GM12878 (cell line): ENCODE results near the gene CAMK2N2. TPM values are rescaled to one million over a fixed set of nuclear protein-coding genes. Genes with fewer than 3 reads are reported as not detected.
A peak's percentile ranks its signal among the peaks of the same experiment; 100 is the strongest.

Experiments
- ATAC-seq: fragments of 200-7000 bp; cut with Tn5 transposase; 3 replicates; pipeline ENCODE4 v1.9.1; 2020; ENCODE audit warnings: mild to moderate bottlenecking, moderate library complexity
- BruUV-seq: library from RNA; stranded (reverse); fragments of 400-500 nt; replicated peaks from 2 replicates; lab custom pipeline; 2021; lab: Mats Ljungman, UMichigan
- CTCF ChIA-PET: fragments of 300-600 bp; sonication (Branson Sonifier 250); formaldehyde crosslinking; extraction: SDS; loops from one replicate; lab custom pipeline; 2021; ENCODE audit warnings: inconsistent platforms; lab: Yijun Ruan, JAX
- POLR2A ChIA-PET: fragments of 350-600 bp; formaldehyde crosslinking; extraction: SDS; loops from one replicate; lab custom pipeline; 2021; ENCODE audit warnings: inconsistent platforms; lab: Charles Lee
- RAD21 ChIA-PET: fragments of 300-600 bp; sonication (Branson Sonifier 250); formaldehyde crosslinking; loops from one replicate; lab custom pipeline; 2023; ENCODE audit warnings: antibody characterized with exemption; ENCODE audit not compliant: unreplicated experiment; lab: Charles Lee
- SMC1A ChIA-PET: fragments of 300-600 bp; sonication (Branson Sonifier 250); formaldehyde crosslinking; loops from one replicate; lab custom pipeline; 2023; ENCODE audit not compliant: unreplicated experiment, uncharacterized antibody; lab: Charles Lee
- DNase-seq: peaks from one replicate; pipeline ENCODE4 v3.0.0-alpha.2; 2011; ENCODE audit warnings: low read depth, low spot score
- FAIRE-seq: peaks from 3 replicates; lab custom pipeline; 2011; peaks lifted over from hg19 to GRCh38; lab: Jason Lieb, UNC
- H2AFZ ChIP-seq: 2 replicates; pipeline ENCODE4 v1.6.0; 2011; ENCODE audit warnings: low read depth, low read length, control low read depth; ENCODE audit not compliant: control insufficient read depth
- H3K27ac ChIP-seq: 2 replicates; pipeline ENCODE4 v1.5.1; 2011; ENCODE audit warnings: control low read depth; ENCODE audit not compliant: control insufficient read depth, insufficient read depth
- H3K27me3 ChIP-seq, 2 experiments: replicated peaks in 1 of 2; 2 replicates each; pipeline versions ENCODE4 v1.6.0 to v1.6.1; 2011; ENCODE audit warnings: low read length in 1 of 2; ENCODE audit not compliant: control insufficient read depth in 2 of 2, insufficient read depth in 2 of 2
- H3K36me3 ChIP-seq, 2 experiments: 2 replicates each; pipeline ENCODE4 v1.5.1; 2011; ENCODE audit warnings: low read length in 1 of 2; ENCODE audit not compliant: control insufficient read depth in 2 of 2, insufficient read depth in 2 of 2
- H3K4me1 ChIP-seq: 2 replicates; pipeline ENCODE4 v1.6.1; 2011; ENCODE audit warnings: mild to moderate bottlenecking, low read length, moderate library complexity, mixed read lengths; ENCODE audit not compliant: control insufficient read depth, insufficient read depth
- H3K4me2 ChIP-seq: 2 replicates; pipeline ENCODE4 v1.6.0; 2011; ENCODE audit warnings: control low read depth; ENCODE audit not compliant: control insufficient read depth, insufficient read depth
- H3K4me3 ChIP-seq: fragments of 200-600 bp; sonication (generic); 2 replicates; pipeline ENCODE4 v1.5.1; 2016
- H3K79me2 ChIP-seq: 2 replicates; pipeline ENCODE4 v1.6.0; 2011; ENCODE audit warnings: low read length; ENCODE audit not compliant: control insufficient read depth, insufficient read depth
- H3K9ac ChIP-seq: 2 replicates; pipeline ENCODE4 v1.8.0; 2011; ENCODE audit warnings: low read length, control low read depth, mixed read lengths; ENCODE audit not compliant: control insufficient read depth, insufficient read depth
- H3K9me3 ChIP-seq: replicated peaks from 3 replicates; pipeline ENCODE4 v1.5.1; 2011; ENCODE audit warnings: mild to moderate bottlenecking, low read length; ENCODE audit not compliant: control insufficient read depth, insufficient read depth
- H4K20me1 ChIP-seq: 2 replicates; pipeline ENCODE4 v1.6.0; 2011; ENCODE audit not compliant: control insufficient read depth, insufficient read depth
- CTCF ChIP-seq, 3 experiments: IDR thresholded peaks in 2 of 3; conservative IDR thresholded peaks in 1 of 3; 2 replicates each; pipeline ENCODE4 v1.5.1; 2011; ENCODE audit warnings: low read depth in 3 of 3, low read length in 3 of 3, mild to moderate bottlenecking in 3 of 3, control low read depth in 2 of 3, moderate library complexity in 2 of 3, inconsistent platforms in 1 of 3, mixed read lengths in 1 of 3; ENCODE audit not compliant: control insufficient read depth in 2 of 3, insufficient read depth in 1 of 3; ENCODE audit errors: extremely low read depth in 1 of 3
- E4F1 ChIP-seq: fragments of 450-650 bp; IDR thresholded peaks from 2 replicates; pipeline ENCODE4 v1.6.1; 2018; ENCODE audit warnings: borderline replicate concordance, mild to moderate bottlenecking; ENCODE audit not compliant: partially characterized antibody
- NFIC ChIP-seq: IDR thresholded peaks from 2 replicates; pipeline ENCODE4 v1.6.1; 2012; ENCODE audit warnings: low read depth, mild to moderate bottlenecking, inconsistent platforms, low read length, moderate library complexity
- NFYB ChIP-seq: IDR thresholded peaks from 2 replicates; pipeline ENCODE4 v1.6.1; 2011; ENCODE audit warnings: low read depth, mild to moderate bottlenecking, low read length, improper control_type of control experiment, moderate library complexity; ENCODE audit not compliant: insufficient read depth
- REST ChIP-seq: IDR thresholded peaks from 2 replicates; pipeline ENCODE4 v1.6.1; 2012; ENCODE audit warnings: mild to moderate bottlenecking, low read depth, low read length
- WGBS: methylation state at CpG from one replicate; pipeline ENCODE4 v1.1.6; 2016; ENCODE audit warnings: low lambda C conversion rate; ENCODE audit not compliant: insufficient replicate concordance, insufficient coverage; ENCODE audit errors: missing lambda C conversion rate; 5-methylcytosine and 5-hydroxymethylcytosine counted together
- in situ Hi-C: fragments of 300-500 bp; cut with MboI; formaldehyde crosslinking; loops from 9 replicates; pipeline ENCODE4 v1.14.3; 2018; ENCODE audit warnings: mixed read lengths
- intact Hi-C: fragments of 100-400 bp; cut with micrococcal nuclease; formaldehyde crosslinking; loops from one replicate; pipeline ENCODE4 v1.14.2; 2022; ENCODE audit not compliant: unreplicated experiment
- polyA plus RNA-seq, 11 experiments: library from polyadenylated mRNA; depleted of rRNA in 4 of 11; unstranded in 6 of 11; stranded (reverse) in 5 of 11; fragments of >200 nt; fragmentation: Nextera tagmentation in 4 of 11; fragmentation: Illumina TruSeq in 1 of 11; extraction: Ambion mirVana in 4 of 11; extraction: Trizol in 1 of 11; gene quantifications; 1 replicate in 1 of 11; 2 replicates in 10 of 11; pipeline versions ENCODE4 v1.2.1 to v1.2.3, GENCODE V29; 2011 to 2016; ENCODE audit warnings: inconsistent platforms in 2 of 11, missing spikeins in 2 of 11, low read depth in 1 of 11
- total RNA-seq, 4 experiments: library from RNA; depleted of rRNA in 3 of 4; stranded (reverse); fragments of >200 nt in 3 of 4; fragmentation: Illumina TruSeq in 1 of 4; extraction: Trizol in 1 of 4; gene quantifications; 2 replicates each; pipeline versions ENCODE4 v1.2.1 to v1.2.3, GENCODE V29; 2013 to 2021

CAMK2N2 gene
- total and polyA plus RNA-seq, 10 of the 15 experiments (the other 5 are each of a cell fraction or from before 2014, with no cell fraction given), result 0.06 to 1.4 (median 0.45) TPM; not detected in 1

GRCh38 chr3:184259878-184260723 is 1.3 kb downstream of the CAMK2N2 start:
- peaks cover 2 to 11% of the 10 kb centered on the region in 2 experiments for H3K27me3 ChIP-seq
- BruUV-seq, result no TSS peak
- no peak overlapping the region for H2AFZ ChIP-seq
- H3K79me2 ChIP-seq, result no peaks in the 10 kb centered on the region
- H3K27ac ChIP-seq, result no peak overlapping the region
- ChIA-PET RAD21 (no interaction called here), SMC1A (no interaction called here), POLR2A (interaction anchor here (0.6 kb wide), 1 partner anchor 354 kb away, joined by 3 read pairs; no protein-coding TSS in a partner anchor), CTCF (interaction anchor here (1.1 kb wide), 1 partner anchor 10 kb away, joined by 5 read pairs; the partner anchor contains the start of gene EEF1AKMT4)
- no peak overlapping the region for H3K4me2 ChIP-seq
- TF ChIP-seq CTCF (IDR thresholded peaks at IDR 0.05 in 2 of 3, conservative IDR thresholded peaks at IDR 0.05 in 1 of 3; ENCODE audit: control insufficient read depth in 2 of 3, extremely low read depth in 1 of 3, insufficient read depth in 1 of 3, low read depth in 3 of 3, low read length in 3 of 3) (no peak), E4F1 (no peak), NFYB (no peak), NFIC (no peak), REST (peak; percentile 73)
- no peaks in the 10 kb centered on the region for H3K36me3 ChIP-seq
- in situ Hi-C loops (no loop called here), intact Hi-C loops (loop anchor here (10.0 kb wide), 1 partner anchor 245 kb away; the partner anchor contains the start of gene ABCC5)
- DNase-seq (no peak), FAIRE-seq (no peak), ATAC-seq (no peak)
- no peaks in the 10 kb centered on the region for H4K20me1 ChIP-seq
- no peak overlapping the region for H3K9ac ChIP-seq
- 0 out of 2 replicates have a peak, but pooled peaks cover 4% of the 10 kb centered on the region for H3K4me1 ChIP-seq
- WGBS, result 21% methylated on average over 38 of the region's 91 CpGs
- no peaks in the 10 kb centered on the region for H3K9me3 ChIP-seq
- H3K4me3 ChIP-seq, result 0 out of 2 replicates have a peak overlapping the region, but pooled peaks have one; percentile 55
